Lower lobe of right lung (tissue), 2 donors: ENCODE results near the gene VLDLR. TPM values are rescaled to one million over a fixed set of nuclear protein-coding genes. Genes with fewer than 3 reads are reported as not detected.

Experiments
- ATAC-seq, 2 donors: fragments of 200-7000 bp; cut with Tn5 transposase; one replicate each; pipeline ENCODE4 v1.9.1; 2020 to 2022; ENCODE audit warnings: mild to moderate bottlenecking in 2 of 2, moderate library complexity in 2 of 2
- DNase-seq: peaks from one replicate; pipeline ENCODE4 v3.0.0-alpha.2; 2020
- H3K27ac ChIP-seq: fragments of 200-600 bp; one replicate; pipeline ENCODE4 v1.8.0; 2022
- H3K27me3 ChIP-seq: fragments of 200-600 bp; one replicate; pipeline ENCODE4 v1.8.0; 2022; ENCODE audit warnings: low read depth
- H3K36me3 ChIP-seq: fragments of 200-600 bp; one replicate; pipeline ENCODE4 v1.8.0; 2022; ENCODE audit warnings: mild to moderate bottlenecking
- H3K4me1 ChIP-seq: fragments of 200-600 bp; one replicate; pipeline ENCODE4 v1.8.0; 2022
- H3K4me3 ChIP-seq: fragments of 200-600 bp; one replicate; pipeline ENCODE4 v1.8.0; 2022; ENCODE audit warnings: mild to moderate bottlenecking
- H3K9me3 ChIP-seq: fragments of 200-600 bp; one replicate; pipeline ENCODE4 v1.8.0; 2022
- intact Hi-C: fragments of 100-400 bp; cut with DNase I; formaldehyde crosslinking; loops from one replicate; pipeline ENCODE4 v1.11.0; 2022
- total RNA-seq: library from RNA; stranded (reverse); fragmentation: NEBNext Ultra II Directional; extraction: Animal tissue kit (Norgen Biotek cat#: 25700); gene quantifications from one replicate; pipeline ENCODE4 v1.2.1, GENCODE V29; 2021
- TF ChIP-seq, protein P1 (sequence below): fragments of 200-600 bp; IDR thresholded peaks from one replicate; pipeline ENCODE4 v1.8.0; 2022; ENCODE audit warnings: antibody characterized with exemption, mild to moderate bottlenecking
- donor health status: DM: no; HTN: yes; CAD: no; lungs with severe emphysema.

Gene VLDLR
- total RNA-seq, 1 donor from 2014 or later, result 16.3 TPM

DNA sequence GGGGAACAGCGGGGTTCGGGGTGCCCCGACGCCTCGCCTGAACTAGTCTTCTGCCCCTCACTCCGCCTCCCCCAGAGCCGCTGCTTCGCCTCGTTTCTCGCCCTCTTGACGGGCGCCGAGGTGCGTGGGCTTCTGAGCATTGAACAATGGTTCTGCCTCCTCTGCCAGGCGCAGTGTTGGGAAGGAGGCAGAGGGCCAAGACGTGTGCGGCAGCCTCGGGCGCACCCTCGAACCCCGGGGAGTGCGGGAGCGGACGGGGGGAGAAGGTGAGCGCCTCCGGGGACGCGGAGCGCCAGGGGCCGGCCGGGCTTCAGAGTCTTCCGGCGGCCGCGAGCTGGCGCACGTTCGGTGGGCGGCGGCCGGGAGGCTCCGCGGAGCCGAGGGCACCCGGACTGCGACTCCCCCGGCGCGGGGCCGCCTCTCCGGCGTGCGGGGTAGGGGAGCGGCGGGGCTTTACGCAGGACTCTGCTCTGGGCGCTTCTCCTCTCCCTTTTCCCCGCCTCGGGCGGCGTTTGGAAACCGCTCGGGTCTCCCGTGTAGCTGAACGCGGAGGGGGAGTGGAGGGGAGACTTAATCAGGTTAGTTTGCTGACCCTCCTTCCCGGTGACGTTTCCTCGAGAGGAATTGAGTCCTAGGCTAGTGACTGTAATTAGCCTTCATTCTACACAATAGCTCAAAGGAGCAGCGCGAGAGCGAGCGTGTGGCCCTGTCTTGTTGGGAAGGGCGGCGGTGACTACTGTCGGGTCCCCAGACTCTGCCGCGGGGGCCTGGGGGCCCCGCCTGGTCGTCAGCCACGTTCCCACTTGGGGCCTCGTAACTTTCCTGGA, 1.1 kb downstream of the VLDLR start:
- intact Hi-C loops, result no loop called here

DNA sequence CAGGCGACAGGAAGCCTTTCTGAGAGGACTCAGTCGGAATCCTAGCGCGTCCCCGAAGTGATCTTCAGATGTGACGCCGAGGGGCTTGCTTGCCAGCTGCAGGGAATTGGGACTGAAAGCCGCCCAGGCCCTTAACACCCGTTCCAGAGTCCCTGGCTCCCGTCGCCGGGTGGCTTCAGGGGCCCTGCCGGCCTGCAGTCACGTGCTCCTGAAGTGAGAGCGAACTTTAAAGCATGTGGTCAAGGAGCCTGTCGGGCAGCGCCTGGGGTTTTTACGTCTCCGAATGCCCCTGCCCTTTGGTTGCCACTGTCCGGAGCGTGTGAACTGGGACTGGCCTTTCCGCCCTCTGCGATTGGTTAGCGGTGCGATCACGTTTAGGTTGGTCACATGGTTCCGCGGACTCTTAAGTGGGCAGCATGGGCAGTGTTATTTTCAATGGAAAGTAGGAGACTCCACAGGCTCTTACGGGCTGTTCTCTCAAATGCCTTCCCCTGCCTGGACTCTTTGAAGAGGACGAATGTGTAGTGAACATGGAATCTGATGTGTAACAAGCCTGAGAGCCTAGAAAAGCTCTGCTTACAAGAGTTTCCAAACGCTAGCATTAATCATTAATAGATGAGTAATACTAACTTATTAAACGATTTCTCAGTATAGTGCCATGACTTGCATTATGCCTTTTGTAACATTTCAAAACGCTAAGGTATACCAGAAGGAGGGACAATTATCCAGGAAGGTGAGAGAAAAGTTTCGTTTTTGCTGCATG, 1.9 kb downstream of the VLDLR start:
- Histone ChIP-seq H3K4me1 (peaks cover 25% of the 10 kb centered on the region), H3K27ac (peak overlapping the region; percentile 83), H3K4me3 (peak overlapping the region; percentile 72), H3K27me3 (peaks cover 18% of the 10 kb centered on the region), H3K36me3 (no peaks in the 10 kb centered on the region), H3K9me3 (no peaks in the 10 kb centered on the region)
- DNase-seq (peak; percentile 80), ATAC-seq (peak; percentile 78 to 83)
- intact Hi-C loops, result no loop called here
- TF ChIP-seq, protein P1, sequence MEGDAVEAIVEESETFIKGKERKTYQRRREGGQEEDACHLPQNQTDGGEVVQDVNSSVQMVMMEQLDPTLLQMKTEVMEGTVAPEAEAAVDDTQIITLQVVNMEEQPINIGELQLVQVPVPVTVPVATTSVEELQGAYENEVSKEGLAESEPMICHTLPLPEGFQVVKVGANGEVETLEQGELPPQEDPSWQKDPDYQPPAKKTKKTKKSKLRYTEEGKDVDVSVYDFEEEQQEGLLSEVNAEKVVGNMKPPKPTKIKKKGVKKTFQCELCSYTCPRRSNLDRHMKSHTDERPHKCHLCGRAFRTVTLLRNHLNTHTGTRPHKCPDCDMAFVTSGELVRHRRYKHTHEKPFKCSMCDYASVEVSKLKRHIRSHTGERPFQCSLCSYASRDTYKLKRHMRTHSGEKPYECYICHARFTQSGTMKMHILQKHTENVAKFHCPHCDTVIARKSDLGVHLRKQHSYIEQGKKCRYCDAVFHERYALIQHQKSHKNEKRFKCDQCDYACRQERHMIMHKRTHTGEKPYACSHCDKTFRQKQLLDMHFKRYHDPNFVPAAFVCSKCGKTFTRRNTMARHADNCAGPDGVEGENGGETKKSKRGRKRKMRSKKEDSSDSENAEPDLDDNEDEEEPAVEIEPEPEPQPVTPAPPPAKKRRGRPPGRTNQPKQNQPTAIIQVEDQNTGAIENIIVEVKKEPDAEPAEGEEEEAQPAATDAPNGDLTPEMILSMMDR, result no peak

More for the DNA sequence above, 1.1 kb downstream of the VLDLR start:
- Histone ChIP-seq H3K9me3 (no peaks in the 10 kb centered on the region), H3K4me1 (peaks cover 25% of the 10 kb centered on the region), H3K27me3 (peaks cover 18% of the 10 kb centered on the region), H3K4me3 (peak overlapping the region; percentile 72), H3K36me3 (no peaks in the 10 kb centered on the region), H3K27ac (peak overlapping the region; percentile 83)
- DNase-seq (peak; percentile 53), ATAC-seq (peak; percentile 57 to 58)
- TF ChIP-seq, protein P1, result no peak

DNA sequence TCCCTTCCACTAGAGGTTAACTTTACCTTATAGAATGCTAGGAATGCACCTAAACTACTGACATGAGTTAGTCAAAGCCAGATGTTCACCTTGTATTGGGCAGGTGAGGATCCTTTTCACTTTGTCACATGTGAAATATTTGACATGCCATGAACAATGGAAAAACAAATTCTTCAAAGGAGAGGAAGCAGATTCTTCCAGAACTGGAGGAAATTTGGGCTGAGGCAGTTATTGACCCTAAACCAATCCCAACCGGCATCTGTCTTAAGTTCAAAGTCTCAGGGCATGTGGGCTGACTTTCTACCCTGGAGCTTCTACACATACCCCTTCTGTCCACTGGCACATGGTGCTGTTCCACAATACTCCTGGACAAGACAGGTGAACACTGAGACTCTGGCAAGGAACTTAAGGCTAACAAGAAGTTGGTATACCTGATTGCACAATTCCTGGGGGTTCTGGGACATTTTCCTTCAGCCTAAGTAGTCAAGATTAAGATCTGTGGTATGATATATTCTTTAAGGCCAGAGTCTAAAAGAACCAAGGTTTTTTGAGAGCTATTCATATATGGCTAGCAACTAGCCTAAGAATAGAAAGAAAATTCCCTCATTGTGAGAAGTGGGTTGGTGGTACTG, 2.6 kb downstream of the VLDLR start:
- DNase-seq (no peak), ATAC-seq (no peak)
- H3K4me3 ChIP-seq, result peak overlapping the region; percentile 72
- peak overlapping the region; percentile 83 for H3K27ac ChIP-seq
- H3K36me3 ChIP-seq, result no peaks in the 10 kb centered on the region
- no peaks in the 10 kb centered on the region for H3K9me3 ChIP-seq
- peaks cover 18% of the 10 kb centered on the region for H3K27me3 ChIP-seq
- intact Hi-C loops, result no loop called here
- H3K4me1 ChIP-seq, result peaks cover 25% of the 10 kb centered on the region
- TF ChIP-seq, protein P1, result no peak

DNA sequence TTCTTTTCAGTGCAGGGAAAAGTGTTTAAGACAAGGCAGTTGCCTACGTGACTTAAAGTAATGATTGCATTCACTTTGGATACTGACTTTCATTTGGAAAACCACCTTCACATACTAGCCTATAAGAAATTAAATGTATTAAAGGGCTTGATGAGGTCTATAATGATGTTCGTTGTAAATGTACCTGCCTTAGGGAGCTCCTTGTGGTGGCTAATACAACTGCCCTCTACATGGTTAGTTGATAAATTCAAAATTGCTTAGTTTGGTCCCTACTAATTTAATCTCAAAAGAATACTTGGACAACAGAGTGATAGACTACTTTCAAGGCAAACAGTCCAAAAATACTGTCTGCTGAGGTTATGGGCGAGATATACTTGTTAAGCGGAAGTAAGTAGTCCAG, 3.8 kb downstream of the VLDLR start:
- DNase-seq, result no peak
- Histone ChIP-seq H3K4me3 (no peak overlapping the region), H3K27ac (no peak overlapping the region), H3K36me3 (no peaks in the 10 kb centered on the region), H3K27me3 (peaks cover 18% of the 10 kb centered on the region), H3K4me1 (peaks cover 33% of the 10 kb centered on the region), H3K9me3 (no peaks in the 10 kb centered on the region)
- TF ChIP-seq, protein P1, result no peak
- no peak for ATAC-seq
- intact Hi-C loops, result no loop called here

DNA sequence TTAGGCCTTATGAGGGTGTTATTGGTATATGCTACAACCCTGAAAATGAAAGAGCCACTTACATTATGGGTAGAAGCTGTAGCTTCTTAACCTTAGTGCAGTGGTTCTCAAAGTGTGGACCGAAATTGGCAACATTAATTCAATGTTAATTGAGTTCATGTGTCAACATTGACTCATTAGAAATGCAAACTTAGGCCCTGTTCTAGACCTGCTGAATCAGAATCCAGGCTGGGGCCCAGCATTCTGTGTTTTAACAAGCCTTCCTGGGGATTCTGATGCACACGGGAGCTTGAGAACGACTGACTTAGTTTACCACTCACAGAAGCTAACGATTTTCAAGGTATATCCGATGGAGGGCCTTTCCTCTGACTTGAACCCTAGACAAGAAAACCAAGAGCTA, 7.3 kb downstream of the VLDLR start:
- Histone ChIP-seq H3K4me1 (peaks cover 21% of the 10 kb centered on the region), H3K9me3 (no peaks in the 10 kb centered on the region), H3K27me3 (no peaks in the 10 kb centered on the region), H3K36me3 (no peaks in the 10 kb centered on the region), H3K4me3 (no peak overlapping the region), H3K27ac (no peak overlapping the region)
- DNase-seq, result no peak
- no peak for ATAC-seq
- TF ChIP-seq, protein P1, result no peak
- intact Hi-C loops, result no loop called here
